Lung (tissue), 12 donors: Measurements from ENCODE around the gene DDX51. TPM values are rescaled to one million over a fixed set of nuclear protein-coding genes. Genes with fewer than 3 reads are reported as not detected.

Experiments used
- ATAC-seq: fragments of 200-7000 bp; cut with Tn5 transposase; one replicate; pipeline ENCODE4 v1.9.1; 2020; ENCODE audit warnings: moderate number of reproducible peaks; ENCODE audit not compliant: insufficient read depth, low FRiP score
- DNase-seq, 3 donors: peaks; one replicate each; pipeline ENCODE4 v3.0.0-alpha.2; 2013 to 2017
- H3K27ac ChIP-seq, 2 donors: one replicate each; pipeline ENCODE4 v1.5.1; 2013; ENCODE audit warnings: mild to moderate bottlenecking in 2 of 2, moderate library complexity in 2 of 2, control low read depth in 1 of 2, inconsistent platforms in 1 of 2, low read depth in 1 of 2, low read length in 1 of 2
- H3K27me3 ChIP-seq, 3 donors: one replicate each; pipeline ENCODE4 v1.5.1; 2013; ENCODE audit warnings: low read length in 2 of 3; ENCODE audit not compliant: control insufficient read depth in 3 of 3, insufficient read depth in 3 of 3
- H3K36me3 ChIP-seq, 4 donors: one replicate each; pipeline ENCODE4 v1.5.1; 2013; ENCODE audit warnings: low read length in 4 of 4, mild to moderate bottlenecking in 1 of 4, moderate library complexity in 1 of 4; ENCODE audit not compliant: control insufficient read depth in 4 of 4, insufficient read depth in 4 of 4
- H3K4me1 ChIP-seq, 5 donors: one replicate each; pipeline ENCODE4 v1.5.1; 2013; ENCODE audit warnings: low read length in 5 of 5, mild to moderate bottlenecking in 2 of 5, moderate library complexity in 1 of 5; ENCODE audit not compliant: control insufficient read depth in 5 of 5, insufficient read depth in 5 of 5
- H3K4me3 ChIP-seq: one replicate; pipeline ENCODE4 v1.5.1; 2013; ENCODE audit warnings: mild to moderate bottlenecking, control low read depth, moderate library complexity
- H3K9ac ChIP-seq, 2 donors: one replicate each; pipeline ENCODE4 v1.5.1; 2013; ENCODE audit warnings: low read length in 2 of 2, control low read depth in 1 of 2; ENCODE audit not compliant: insufficient read depth in 1 of 2
- H3K9me3 ChIP-seq, 4 donors: one replicate each; pipeline ENCODE4 v1.5.1; 2013; ENCODE audit warnings: low read length in 3 of 4, mild to moderate bottlenecking in 1 of 4, moderate library complexity in 1 of 4; ENCODE audit not compliant: control insufficient read depth in 4 of 4, insufficient read depth in 3 of 4
- WGBS, 2 donors: extraction: QIAGEN DNeasy Blood & Tissue Kit; methylation state at CpG; one replicate each; pipeline ENCODE4 v1.1.7; 2013; 5-methylcytosine and 5-hydroxymethylcytosine counted together
- polyA plus RNA-seq, 2 donors: library from polyadenylated mRNA; stranded (reverse); fragments of 200-250 nt; gene quantifications; one replicate each; pipeline ENCODE4 v1.2.1, GENCODE V29; 2013
- total RNA-seq, 2 donors: library from RNA; depleted of rRNA in 1 of 2; stranded (reverse); fragments of >200 nt in 1 of 2; gene quantifications; one replicate each; pipeline ENCODE4 v1.2.1, GENCODE V29; 2014 to 2021
- TF ChIP-seq, protein P1 (sequence below): IDR thresholded peaks from 2 replicates; pipeline ENCODE4 v1.5.1; 2012; ENCODE audit warnings: mild to moderate bottlenecking; ENCODE audit errors: control extremely low read depth, extremely low read depth
- donor health status: control.
- donor health status: control.
- donor health status: Bipolar disorder and iron deficiency.
- donor health status: healthy.
- donor health status: DM: yes; HTN: yes; CAD: no.

DDX51 gene
- total and polyA plus RNA-seq, 4 donors = 15.0 to 25.9 (median 17.2) TPM

DNA sequence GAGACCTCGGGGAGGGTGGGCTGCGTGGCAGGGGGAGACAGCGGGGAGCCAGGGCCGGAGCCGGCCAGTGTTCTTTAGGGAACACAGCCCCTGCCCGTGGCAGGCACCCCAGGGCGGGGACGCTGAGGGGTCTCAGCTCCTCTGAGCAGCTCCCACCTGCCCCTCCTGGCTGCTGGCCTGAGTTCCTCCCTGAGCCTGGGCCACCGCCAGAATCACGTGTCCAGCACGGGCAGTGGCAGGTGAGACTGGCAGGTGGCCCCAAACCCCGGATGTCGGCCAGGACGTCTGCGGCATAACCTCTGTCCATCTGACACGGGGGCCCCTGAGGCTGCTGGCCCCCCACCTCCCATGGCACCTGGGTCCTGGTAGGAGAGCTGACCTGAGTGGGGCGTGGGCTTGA, 25.3 kb upstream of the DDX51 start:
- no peaks in the 10 kb centered on the region for H3K9me3 ChIP-seq
- H3K27ac ChIP-seq = no peak overlapping the region
- no peak for DNase-seq
- no peak overlapping the region for H3K4me3 ChIP-seq
- peaks cover 0 to 20% (median 2%) of the 10 kb centered on the region in 3 donors for H3K27me3 ChIP-seq
- no peak overlapping the region for H3K9ac ChIP-seq
- ATAC-seq = no peak
- TF ChIP-seq, protein P1, sequence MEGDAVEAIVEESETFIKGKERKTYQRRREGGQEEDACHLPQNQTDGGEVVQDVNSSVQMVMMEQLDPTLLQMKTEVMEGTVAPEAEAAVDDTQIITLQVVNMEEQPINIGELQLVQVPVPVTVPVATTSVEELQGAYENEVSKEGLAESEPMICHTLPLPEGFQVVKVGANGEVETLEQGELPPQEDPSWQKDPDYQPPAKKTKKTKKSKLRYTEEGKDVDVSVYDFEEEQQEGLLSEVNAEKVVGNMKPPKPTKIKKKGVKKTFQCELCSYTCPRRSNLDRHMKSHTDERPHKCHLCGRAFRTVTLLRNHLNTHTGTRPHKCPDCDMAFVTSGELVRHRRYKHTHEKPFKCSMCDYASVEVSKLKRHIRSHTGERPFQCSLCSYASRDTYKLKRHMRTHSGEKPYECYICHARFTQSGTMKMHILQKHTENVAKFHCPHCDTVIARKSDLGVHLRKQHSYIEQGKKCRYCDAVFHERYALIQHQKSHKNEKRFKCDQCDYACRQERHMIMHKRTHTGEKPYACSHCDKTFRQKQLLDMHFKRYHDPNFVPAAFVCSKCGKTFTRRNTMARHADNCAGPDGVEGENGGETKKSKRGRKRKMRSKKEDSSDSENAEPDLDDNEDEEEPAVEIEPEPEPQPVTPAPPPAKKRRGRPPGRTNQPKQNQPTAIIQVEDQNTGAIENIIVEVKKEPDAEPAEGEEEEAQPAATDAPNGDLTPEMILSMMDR = no peak
- WGBS, 2 donors = 76 to 82% methylated on average over 16 to 17 of the region's 17 CpGs
- H3K4me1 ChIP-seq = peaks cover 0 to 3% (median 0%) of the 10 kb centered on the region in 5 donors
- H3K36me3 ChIP-seq = no peaks in the 10 kb centered on the region

DNA sequence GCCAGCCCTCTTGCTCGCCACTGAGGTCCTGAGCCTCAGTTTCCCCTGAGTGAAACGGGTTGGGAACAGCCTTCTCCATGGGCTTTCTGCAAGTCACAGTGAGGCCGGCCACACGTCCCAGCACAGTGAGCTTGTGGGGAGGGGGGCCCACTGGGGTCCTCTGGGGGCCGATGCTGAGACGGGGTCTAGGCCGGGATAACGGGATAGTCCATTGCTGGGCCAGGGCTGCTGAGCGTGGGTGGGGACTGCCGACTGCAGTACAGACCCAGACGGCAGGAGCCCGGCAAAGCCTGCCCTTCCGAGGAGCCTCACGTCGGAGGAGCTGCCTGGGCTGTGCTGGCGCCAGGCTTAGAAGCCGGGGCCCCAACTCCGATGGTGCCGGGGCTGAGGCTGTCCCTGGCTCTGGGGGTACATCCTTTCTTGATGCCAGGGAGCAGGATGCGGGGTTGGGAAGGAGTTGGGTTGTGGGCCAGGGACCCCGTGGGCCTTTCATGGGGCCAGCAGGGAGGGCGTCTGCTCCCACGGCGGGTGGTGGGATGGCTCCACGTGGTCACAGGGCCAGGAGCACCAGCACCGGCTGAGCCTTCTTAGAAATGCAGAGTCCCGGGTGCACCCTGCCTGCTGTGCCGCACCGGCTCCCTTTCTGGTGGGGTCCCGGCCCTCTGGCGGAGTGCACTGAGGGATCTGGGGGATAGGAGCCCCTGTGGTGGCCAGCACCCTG, 24.4 kb upstream of the DDX51 start:
- TF ChIP-seq, protein P1 = no peak
- peaks cover 0 to 22% (median 9%) of the 10 kb centered on the region in 3 donors for H3K27me3 ChIP-seq
- no peak overlapping the region for H3K4me3 ChIP-seq
- DNase-seq = no peak
- no peaks in the 10 kb centered on the region for H3K9me3 ChIP-seq
- ATAC-seq = no peak
- peaks cover 0 to 3% (median 0%) of the 10 kb centered on the region in 5 donors for H3K4me1 ChIP-seq
- 86 to 88% methylated on average over 31 of the region's 31 CpGs for WGBS, 2 donors
- no peak overlapping the region for H3K9ac ChIP-seq
- H3K36me3 ChIP-seq = no peaks in the 10 kb centered on the region
- no peak overlapping the region for H3K27ac ChIP-seq

DNA sequence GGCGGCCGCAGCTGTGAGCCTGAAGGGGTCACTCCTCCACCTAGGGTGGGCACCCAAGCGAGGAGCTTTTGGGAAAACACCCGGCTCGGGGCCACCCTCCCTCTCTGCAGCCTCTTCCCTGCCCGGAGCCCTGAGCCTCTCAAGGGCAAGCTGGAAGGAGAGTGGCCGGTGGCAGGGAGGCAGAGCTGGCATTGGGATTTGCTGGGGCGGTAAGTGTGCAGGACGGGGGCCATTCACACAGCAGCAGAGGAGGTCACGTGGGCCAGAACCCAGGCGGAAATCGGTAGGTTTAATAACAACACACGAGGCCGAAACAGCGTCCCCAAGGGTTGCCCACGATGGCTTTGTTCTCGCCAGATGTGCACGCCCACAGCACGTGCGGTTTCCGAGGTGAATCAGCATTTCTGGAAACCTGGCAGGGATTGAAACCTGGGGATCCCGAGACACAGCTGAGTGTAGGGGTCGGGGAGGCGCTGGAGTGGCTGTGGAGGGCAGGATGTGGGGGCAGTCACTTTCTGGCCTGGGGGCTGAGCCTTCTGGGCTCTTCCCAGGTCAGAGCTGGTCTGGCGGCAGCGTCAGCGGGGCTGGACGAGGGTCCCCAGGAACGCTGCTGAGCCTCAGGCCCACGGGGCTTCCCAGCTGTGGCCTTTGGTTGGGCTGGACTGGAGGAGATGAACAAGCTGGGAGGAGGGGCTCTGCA, 23.6 kb upstream of the DDX51 start:
- DNase-seq (no peak), ATAC-seq (no peak)
- H3K4me1 ChIP-seq = peaks cover 0 to 3% (median under 1%) of the 10 kb centered on the region in 5 donors
- TF ChIP-seq, protein P1 = no peak
- H3K4me3 ChIP-seq = no peak overlapping the region
- 71 to 74% methylated on average over 30 of the region's 30 CpGs for WGBS, 2 donors
- no peaks in the 10 kb centered on the region for H3K36me3 ChIP-seq
- peaks cover 0 to 21% (median 9%) of the 10 kb centered on the region in 3 donors for H3K27me3 ChIP-seq
- no peaks in the 10 kb centered on the region for H3K9me3 ChIP-seq
- no peak overlapping the region for H3K27ac ChIP-seq
- H3K9ac ChIP-seq = no peak overlapping the region
